PFSK-1 (cell line): ENCODE results near the gene CEP85L.

Experiments
- FOXP2 ChIP-seq: optimal IDR thresholded peaks from 2 replicates; pipeline ENCODE3; 2011; ENCODE audit warnings: borderline replicate concordance, control low read depth, inconsistent platforms; ENCODE audit not compliant: insufficient read depth; ENCODE audit errors: extremely low read length, extremely low read depth
- POLR2AphosphoS5 ChIP-seq: IDR thresholded peaks from 2 replicates; pipeline ENCODE4 v1.6.1; 2012; ENCODE audit warnings: low read depth, mild to moderate bottlenecking, control low read depth, low read length, moderate library complexity
- SIN3A ChIP-seq: IDR thresholded peaks from 2 replicates; pipeline ENCODE4 v1.6.1; 2012; ENCODE audit warnings: mild to moderate bottlenecking, low read length, moderate library complexity, borderline replicate concordance; ENCODE audit not compliant: insufficient read depth
- TAF1 ChIP-seq: IDR thresholded peaks from 2 replicates; pipeline ENCODE4 v1.6.1; 2012; ENCODE audit warnings: low read length, control low read depth, borderline replicate concordance; ENCODE audit not compliant: insufficient read depth
- TF ChIP-seq, protein P1 (sequence below), 2 experiments: IDR thresholded peaks; 2 replicates each; pipeline versions ENCODE4 v1.6.1 to v1.8.0; 2011 to 2012; ENCODE audit warnings: low read depth in 2 of 2, low read length in 2 of 2, control low read depth in 1 of 2, inconsistent platforms in 1 of 2, mild to moderate bottlenecking in 1 of 2, moderate library complexity in 1 of 2; ENCODE audit not compliant: insufficient read depth in 1 of 2

CEP85L gene

DNA sequence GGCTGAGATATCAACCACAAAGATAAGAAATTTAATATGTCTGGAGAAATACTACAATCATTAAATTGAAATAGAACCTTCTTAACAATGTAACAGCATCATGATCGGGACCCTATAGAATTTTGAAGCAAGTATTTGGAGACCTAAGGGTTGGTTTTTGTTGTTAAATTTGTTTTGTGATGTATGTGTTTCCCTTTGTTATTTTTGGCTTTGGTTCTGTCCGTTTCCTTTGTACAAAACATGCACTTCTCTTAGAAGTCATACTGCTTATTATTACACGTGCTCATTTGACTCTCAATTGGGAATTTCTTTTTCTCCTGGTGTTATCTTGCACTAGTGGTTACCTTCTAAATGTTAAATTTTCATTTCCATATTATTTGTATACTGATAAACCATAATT lies 107.3 kb downstream of the CEP85L start:
- TF ChIP-seq SIN3A = no peak
- TF ChIP-seq TAF1 = no peak
- TF ChIP-seq FOXP2 = no peak
- no peak for TF ChIP-seq POLR2AphosphoS5
- TF ChIP-seq, protein P1, sequence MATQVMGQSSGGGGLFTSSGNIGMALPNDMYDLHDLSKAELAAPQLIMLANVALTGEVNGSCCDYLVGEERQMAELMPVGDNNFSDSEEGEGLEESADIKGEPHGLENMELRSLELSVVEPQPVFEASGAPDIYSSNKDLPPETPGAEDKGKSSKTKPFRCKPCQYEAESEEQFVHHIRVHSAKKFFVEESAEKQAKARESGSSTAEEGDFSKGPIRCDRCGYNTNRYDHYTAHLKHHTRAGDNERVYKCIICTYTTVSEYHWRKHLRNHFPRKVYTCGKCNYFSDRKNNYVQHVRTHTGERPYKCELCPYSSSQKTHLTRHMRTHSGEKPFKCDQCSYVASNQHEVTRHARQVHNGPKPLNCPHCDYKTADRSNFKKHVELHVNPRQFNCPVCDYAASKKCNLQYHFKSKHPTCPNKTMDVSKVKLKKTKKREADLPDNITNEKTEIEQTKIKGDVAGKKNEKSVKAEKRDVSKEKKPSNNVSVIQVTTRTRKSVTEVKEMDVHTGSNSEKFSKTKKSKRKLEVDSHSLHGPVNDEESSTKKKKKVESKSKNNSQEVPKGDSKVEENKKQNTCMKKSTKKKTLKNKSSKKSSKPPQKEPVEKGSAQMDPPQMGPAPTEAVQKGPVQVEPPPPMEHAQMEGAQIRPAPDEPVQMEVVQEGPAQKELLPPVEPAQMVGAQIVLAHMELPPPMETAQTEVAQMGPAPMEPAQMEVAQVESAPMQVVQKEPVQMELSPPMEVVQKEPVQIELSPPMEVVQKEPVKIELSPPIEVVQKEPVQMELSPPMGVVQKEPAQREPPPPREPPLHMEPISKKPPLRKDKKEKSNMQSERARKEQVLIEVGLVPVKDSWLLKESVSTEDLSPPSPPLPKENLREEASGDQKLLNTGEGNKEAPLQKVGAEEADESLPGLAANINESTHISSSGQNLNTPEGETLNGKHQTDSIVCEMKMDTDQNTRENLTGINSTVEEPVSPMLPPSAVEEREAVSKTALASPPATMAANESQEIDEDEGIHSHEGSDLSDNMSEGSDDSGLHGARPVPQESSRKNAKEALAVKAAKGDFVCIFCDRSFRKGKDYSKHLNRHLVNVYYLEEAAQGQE (IDR thresholded peaks at IDR 0.05; ENCODE audit: insufficient read depth in 1 of 2, low read depth in 2 of 2, low read length in 2 of 2) = no peak

DNA sequence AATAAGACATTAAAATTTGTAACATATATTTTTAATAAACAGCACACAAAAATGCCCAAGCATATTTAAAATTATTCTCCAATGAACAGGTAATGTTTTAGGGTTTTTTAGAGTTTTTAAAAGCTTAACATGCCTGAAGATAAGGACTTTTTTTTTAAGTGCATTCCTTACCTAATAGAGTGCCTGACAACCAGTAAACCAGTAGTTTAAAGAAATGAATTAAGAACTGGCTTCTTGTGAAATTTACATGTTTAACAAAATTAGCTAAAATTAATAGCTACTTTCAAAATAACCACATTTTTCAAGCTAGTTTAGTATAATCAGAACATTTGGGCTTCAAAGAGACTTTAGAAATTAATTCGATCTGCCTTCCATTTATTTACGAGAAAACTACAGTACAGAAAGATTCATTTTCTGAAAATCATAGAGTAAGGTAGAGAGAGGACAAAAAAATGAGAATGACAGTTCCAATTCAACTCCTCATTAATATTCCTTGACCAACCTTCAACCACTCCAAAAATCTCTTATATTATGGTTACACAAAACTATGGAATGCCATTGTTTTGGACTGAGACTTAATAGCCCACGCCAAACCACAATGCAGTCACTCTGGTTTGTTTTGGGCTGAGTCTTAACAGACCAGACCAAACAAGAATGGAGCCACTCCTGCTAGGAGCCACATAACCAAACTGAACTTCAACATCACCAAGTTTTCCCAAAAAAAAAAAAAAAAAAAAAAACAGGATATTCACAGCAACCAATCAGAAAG lies 109.0 kb downstream of the CEP85L start:
- TF ChIP-seq SIN3A (no peak), FOXP2 (no peak), POLR2AphosphoS5 (no peak), TAF1 (no peak)
- TF ChIP-seq, protein P1 (IDR thresholded peaks at IDR 0.05; ENCODE audit: insufficient read depth in 1 of 2, low read depth in 2 of 2, low read length in 2 of 2) = no peak

DNA sequence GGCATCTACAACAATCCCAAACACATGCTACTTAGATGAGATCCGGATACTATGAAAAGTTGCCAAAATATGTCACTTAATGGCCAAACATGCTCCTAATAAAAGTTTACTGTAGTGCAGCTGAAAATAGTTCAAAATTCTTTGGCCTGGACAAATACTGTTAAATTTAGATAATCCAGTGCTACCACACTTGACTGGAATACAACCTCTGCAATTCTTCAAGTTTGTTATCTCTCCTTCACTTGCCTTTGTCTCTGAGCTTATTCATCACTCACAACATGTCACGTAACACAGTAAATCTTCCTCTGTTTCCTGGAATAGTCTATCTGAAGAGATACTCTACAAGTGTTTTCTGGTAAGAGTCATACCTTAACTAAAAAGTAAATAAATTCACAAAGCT lies 113.8 kb downstream of the CEP85L start:
- TF ChIP-seq SIN3A (no peak), POLR2AphosphoS5 (no peak)

DNA sequence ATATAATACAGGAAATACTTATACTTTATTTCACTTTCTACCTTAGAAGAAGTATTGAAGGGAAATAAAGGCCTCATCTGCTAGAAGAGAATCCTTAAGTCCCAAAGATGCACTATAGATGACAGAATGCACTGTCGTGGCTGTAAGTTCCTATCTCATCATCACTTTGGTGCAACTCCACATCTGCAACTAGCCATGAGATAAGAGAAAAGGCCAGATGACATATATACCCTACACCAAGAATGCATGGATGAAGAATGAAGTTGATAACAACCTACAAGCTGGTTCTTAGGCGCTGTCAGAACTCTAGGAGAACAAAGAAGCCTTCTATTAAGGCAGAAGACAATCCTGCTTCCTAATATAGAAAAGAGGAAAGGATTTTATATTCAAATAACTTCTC lies 114.9 kb downstream of the CEP85L start:
- TF ChIP-seq SIN3A = no peak
- TF ChIP-seq TAF1 = no peak
- TF ChIP-seq FOXP2 = no peak
- TF ChIP-seq POLR2AphosphoS5 = no peak
- TF ChIP-seq, protein P1 (IDR thresholded peaks at IDR 0.05; ENCODE audit: insufficient read depth in 1 of 2, low read depth in 2 of 2, low read length in 2 of 2) = no peak

DNA sequence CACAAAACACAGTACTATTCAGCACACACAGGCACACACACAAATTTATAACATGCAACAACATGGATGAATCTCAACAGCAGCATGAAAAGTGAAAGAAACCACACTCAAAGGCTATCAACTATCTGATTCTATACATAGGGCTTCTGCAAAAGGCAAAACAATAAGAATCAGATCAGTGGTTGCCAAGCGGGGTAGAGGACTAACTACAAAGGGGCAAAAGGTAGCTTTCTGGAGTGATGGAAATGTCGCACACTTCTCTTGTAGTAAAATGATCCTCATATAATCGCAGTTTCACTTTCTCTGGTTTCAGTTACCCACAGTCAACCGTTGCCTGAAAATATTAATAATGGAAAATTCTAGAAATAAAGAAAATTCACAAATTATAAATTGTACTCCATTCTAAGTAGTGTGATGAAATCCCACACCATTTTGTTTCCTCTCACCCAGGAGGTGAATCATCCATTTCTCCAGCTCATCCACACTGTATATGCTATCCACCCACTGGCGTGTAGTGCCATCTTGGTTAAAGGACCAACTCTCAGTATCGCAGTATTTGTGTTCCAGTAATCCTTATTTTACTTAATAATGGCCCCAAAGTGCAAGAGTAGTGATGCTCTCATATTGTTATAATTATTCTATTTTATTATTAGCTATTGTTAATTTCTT lies 116.1 kb downstream of the CEP85L start:
- TF ChIP-seq TAF1 = no peak
- TF ChIP-seq, protein P1 (IDR thresholded peaks at IDR 0.05; ENCODE audit: insufficient read depth in 1 of 2, low read depth in 2 of 2, low read length in 2 of 2) = no peak
- no peak for TF ChIP-seq SIN3A
- no peak for TF ChIP-seq FOXP2
- no peak for TF ChIP-seq POLR2AphosphoS5
